HepG2 (cell line): ENCODE results near the gene NR2F1-AS1. TPM values are rescaled to one million over a fixed set of nuclear protein-coding genes. Genes with fewer than 3 reads are reported as not detected.

Experiments used
- RXRA ChIP-seq: sonication (generic); formaldehyde crosslinking; IDR thresholded peaks from 2 replicates; pipeline ENCODE4 v1.5.1; 2020; ENCODE audit warnings: missing genetic modification reagents
- polyA plus RNA-seq, 8 experiments: library from polyadenylated mRNA; depleted of rRNA in 3 of 8; stranded (reverse) in 7 of 8; unstranded in 1 of 8; fragments of >200 nt; fragmentation: Illumina TruSeq in 4 of 8; extraction: Trizol in 4 of 8; gene quantifications; 2 replicates each; pipeline versions ENCODE4 v1.2.1 to v1.2.3, GENCODE V29; 2011 to 2016; ENCODE audit warnings: low read depth in 4 of 8, missing spikeins in 1 of 8, mixed read lengths in 1 of 8; ENCODE audit not compliant: insufficient read depth in 1 of 8
- total RNA-seq, 5 experiments: library from RNA; depleted of rRNA; stranded (reverse); fragments of >200 nt; fragmentation: Illumina TruSeq; extraction: Trizol; gene quantifications; 2 replicates each; pipeline ENCODE4 v1.2.3, GENCODE V29; 2016; ENCODE audit warnings: low read depth in 1 of 5
- TF ChIP-seq, protein P1 (sequence below): sonication (generic); formaldehyde crosslinking; IDR thresholded peaks from 2 replicates; pipeline ENCODE4 v1.5.0; 2020; ENCODE audit warnings: mild to moderate bottlenecking, missing genetic modification reagents, borderline replicate concordance

NR2F1-AS1 gene
- total and polyA plus RNA-seq, 2 of the 13 experiments (the other 11 are each of a cell fraction or from before 2014, with no cell fraction given), result 2.8 TPM

DNA sequence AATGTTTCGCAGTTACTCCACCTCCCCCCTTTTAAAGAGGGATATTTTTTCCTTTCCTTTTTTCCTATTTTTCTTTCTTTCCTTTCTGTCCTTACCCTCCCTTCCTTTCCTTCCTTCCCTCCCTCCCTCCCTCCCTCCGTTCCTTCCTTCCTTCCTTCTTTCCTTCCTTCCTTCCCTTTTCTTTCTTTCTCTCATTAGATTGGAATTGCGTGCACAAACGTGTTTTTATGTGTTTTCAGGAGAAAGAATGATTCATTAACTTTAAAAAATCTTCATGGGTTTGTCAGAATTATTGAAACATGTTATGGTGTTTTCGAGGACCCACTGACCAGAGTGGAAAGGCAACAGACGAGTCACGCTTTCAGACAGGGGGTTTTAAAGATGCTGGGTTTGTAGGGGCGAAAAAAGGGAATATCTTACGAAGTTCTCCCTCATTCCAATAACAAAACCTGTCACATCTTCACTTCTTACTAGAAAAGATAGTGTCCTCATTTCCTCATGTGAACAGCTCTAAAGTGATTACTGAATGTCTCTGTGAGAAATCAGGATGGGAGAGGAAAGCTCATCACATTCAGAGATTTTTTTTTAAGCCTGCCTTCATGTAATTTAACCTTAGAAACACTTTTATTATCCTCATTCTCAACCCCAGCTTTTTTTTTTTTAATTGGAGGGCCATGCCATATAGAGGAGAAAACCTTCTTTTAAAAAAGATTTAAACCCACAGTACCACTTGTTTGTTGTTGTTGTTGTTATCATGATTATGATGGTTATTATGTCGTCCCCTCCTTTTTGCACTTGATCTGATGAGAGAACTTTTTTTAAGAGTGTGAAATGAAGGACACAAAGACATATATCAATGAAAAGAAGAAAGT is 23.9 kb upstream of the NR2F1-AS1 start (continued):
- TF ChIP-seq, protein P1, sequence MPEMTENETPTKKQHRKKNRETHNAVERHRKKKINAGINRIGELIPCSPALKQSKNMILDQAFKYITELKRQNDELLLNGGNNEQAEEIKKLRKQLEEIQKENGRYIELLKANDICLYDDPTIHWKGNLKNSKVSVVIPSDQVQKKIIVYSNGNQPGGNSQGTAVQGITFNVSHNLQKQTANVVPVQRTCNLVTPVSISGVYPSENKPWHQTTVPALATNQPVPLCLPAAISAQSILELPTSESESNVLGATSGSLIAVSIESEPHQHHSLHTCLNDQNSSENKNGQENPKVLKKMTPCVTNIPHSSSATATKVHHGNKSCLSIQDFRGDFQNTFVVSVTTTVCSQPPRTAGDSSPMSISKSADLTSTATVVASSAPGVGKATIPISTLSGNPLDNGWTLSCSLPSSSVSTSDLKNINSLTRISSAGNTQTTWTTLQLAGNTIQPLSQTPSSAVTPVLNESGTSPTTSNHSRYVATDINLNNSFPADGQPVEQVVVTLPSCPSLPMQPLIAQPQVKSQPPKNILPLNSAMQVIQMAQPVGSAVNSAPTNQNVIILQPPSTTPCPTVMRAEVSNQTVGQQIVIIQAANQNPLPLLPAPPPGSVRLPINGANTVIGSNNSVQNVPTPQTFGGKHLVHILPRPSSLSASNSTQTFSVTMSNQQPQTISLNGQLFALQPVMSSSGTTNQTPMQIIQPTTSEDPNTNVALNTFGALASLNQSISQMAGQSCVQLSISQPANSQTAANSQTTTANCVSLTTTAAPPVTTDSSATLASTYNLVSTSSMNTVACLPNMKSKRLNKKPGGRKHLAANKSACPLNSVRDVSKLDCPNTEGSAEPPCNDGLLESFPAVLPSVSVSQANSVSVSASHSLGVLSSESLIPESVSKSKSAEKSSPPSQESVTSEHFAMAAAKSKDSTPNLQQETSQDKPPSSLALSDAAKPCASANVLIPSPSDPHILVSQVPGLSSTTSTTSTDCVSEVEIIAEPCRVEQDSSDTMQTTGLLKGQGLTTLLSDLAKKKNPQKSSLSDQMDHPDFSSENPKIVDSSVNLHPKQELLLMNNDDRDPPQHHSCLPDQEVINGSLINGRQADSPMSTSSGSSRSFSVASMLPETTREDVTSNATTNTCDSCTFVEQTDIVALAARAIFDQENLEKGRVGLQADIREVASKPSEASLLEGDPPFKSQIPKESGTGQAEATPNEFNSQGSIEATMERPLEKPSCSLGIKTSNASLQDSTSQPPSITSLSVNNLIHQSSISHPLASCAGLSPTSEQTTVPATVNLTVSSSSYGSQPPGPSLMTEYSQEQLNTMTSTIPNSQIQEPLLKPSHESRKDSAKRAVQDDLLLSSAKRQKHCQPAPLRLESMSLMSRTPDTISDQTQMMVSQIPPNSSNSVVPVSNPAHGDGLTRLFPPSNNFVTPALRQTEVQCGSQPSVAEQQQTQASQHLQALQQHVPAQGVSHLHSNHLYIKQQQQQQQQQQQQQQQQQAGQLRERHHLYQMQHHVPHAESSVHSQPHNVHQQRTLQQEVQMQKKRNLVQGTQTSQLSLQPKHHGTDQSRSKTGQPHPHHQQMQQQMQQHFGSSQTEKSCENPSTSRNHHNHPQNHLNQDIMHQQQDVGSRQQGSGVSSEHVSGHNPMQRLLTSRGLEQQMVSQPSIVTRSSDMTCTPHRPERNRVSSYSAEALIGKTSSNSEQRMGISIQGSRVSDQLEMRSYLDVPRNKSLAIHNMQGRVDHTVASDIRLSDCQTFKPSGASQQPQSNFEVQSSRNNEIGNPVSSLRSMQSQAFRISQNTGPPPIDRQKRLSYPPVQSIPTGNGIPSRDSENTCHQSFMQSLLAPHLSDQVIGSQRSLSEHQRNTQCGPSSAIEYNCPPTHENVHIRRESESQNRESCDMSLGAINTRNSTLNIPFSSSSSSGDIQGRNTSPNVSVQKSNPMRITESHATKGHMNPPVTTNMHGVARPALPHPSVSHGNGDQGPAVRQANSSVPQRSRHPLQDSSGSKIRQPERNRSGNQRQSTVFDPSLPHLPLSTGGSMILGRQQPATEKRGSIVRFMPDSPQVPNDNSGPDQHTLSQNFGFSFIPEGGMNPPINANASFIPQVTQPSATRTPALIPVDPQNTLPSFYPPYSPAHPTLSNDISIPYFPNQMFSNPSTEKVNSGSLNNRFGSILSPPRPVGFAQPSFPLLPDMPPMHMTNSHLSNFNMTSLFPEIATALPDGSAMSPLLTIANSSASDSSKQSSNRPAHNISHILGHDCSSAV, result no peak
- no peak for TF ChIP-seq RXRA (CRISPR knock-in tag)
